HG03103 (cell line): ENCODE results near the gene SYPL2.
A peak's percentile ranks its signal among the peaks of the same experiment; 100 is the strongest.
"Not testable (repeated sequence)": the region's sequence is repeated elsewhere in the genome, so short reads cannot be mapped to it uniquely, and the experiment has no call there.

Source experiments
- ATAC-seq: cut with Tn5 transposase; IDR thresholded peaks from one replicate; pipeline ENCODE4 v1.9.1; 2021; ENCODE audit warnings: low read depth; ENCODE audit not compliant: unreplicated experiment

Gene SYPL2

DNA sequence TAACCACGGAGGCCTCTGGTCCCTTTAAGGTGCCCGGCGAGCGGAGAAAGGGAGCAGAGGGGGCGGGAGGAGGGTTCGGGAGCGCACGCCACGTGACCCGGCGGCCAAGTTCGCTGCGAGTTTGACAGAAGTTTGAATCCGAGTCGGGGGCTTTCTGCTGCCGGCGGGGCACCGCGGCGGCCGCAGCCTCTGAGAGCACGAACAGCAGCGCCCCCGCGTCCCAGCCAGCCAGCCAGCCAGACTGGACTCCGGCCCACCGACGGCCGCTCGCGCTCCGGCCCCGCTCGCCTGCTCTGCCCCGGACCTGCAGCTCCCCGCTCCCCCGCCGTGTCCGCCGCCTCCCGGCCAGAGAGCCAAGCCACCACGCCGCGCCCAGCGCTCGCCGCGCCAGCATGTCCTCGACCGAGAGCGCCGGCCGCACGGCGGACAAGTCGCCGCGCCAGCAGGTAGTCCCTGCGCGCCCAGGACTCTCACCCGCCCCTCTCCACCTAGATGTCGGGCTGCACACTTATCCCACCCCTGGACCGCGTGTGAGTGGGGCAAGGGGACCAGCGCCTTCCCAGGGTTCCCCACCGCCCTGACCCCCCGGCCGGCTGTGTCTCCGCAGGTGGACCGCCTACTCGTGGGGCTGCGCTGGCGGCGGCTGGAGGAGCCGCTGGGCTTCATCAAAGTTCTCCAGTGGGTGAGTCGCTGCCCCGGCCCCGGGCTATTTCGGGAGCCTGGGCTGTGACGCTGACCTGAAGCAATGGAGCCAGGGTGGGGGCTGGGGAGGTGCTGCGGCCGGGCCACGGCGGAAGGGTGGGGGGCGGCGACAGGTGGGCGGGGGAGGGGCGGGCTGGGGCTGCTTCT is at the start of gene SYPL2:
SYPL2 (plus strand) TSS at position 95 of the 849 bp plus-strand sequence; CDS start at position 393, 298 bp downstream.
- ATAC-seq = no peak

DNA sequence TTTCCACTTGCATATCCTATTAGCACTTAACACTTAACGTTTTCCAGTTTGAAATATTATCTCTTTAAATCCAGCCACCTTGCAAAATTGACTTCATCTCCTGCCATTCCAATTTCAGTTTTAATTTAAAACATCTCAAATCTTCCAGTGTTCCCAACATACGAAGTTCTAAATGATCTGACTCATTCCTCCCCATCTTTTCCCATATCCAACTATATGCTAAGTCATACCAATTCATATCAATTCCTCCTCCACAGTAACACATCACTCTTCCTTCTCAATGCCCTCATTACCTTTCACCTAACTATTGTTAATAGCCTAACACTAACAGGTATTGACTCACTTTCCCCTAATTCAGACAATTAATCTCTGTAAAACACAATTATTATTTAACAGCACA is 42.8 kb upstream of the SYPL2 start:
- no peak for ATAC-seq

DNA sequence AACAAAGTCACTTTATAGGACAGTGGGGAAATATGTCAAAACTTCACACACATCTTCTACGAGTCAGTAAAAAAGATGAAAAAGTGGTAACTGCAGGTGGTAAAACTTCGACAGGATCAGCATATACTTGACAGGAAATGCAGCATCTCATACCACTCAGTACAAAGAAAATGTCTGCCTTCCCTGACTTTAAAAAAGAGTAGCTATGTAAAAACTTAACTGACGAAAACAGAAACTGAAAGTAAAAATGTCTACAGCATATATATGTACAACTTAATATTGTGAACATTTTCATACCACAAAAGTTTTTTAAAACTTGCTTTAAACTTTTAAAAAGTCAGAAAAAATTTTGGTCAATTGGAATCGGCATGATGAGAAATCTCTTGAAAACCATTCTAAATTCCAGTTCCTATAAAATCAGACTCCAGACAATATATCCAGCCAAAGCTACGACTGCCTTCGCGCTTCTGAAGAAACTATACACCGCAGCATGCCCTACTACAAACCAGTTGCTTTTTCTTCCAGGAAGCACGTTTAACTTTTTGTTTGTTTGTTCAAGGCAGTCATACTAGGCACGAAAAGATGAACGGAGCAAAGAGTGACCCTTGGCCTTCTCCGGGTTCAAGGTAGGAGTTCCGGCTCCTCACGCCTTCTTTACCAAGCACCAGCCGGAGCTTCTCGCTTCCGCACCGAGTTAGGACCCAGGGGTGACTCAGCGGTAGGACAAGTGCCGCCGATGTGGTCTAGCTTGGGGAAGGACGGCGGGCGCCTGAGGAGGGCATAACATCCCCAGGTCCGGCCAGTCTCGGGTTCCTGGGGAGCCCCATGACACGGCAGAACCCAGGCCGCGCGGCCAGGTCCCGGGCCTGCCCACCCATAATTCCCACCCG is 40.7 kb upstream of the SYPL2 start:
- ATAC-seq = peak; percentile 9

DNA sequence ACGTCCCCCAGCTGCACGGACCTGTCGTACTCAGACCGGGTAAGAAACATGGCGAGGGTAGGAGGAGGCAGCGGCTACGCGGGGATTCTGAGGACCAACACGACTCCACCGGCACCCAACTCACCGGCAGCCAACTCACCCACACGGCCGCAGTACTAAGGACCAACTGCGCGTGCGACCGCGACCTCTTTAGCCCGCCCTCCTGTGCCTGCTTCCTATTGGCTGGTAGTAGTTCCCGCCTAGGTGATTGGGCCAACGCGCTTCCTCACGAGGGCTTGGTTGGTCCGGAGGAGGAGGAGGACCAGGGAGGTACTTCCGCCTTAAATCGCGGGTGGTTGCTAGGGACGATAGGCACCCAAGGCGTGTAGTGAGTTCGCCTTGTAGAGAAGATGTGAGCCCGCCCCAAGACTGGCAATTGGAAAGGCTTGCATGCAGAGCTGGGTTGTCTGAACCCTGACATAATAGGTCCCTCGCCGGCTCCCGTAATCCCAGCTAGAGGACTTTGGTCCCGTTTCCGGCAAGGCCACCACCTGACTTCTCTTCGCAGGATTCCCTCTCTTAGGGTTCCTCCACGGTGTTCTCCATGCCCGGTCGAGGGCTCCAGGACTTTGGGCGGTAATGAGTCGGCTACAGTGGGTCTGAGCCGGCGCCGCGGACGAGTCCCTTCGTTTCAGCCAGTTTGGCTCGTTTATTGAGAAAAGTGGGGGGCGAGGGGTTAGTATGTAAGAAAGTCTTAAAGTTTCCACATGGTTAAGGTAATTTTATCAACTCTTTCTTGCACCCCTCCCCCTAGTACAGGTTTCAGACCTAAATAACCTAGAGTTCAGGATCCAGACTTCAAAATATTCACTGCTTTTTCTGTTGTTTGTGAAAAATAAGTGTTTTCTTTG is 39.8 kb upstream of the SYPL2 start, which contains the start of gene PSMA5:
PSMA5 (minus strand) TSS at position 168 of the 890 bp plus-strand sequence; CDS start at position 50, 118 bp downstream.
- ATAC-seq = peak; percentile 95

DNA sequence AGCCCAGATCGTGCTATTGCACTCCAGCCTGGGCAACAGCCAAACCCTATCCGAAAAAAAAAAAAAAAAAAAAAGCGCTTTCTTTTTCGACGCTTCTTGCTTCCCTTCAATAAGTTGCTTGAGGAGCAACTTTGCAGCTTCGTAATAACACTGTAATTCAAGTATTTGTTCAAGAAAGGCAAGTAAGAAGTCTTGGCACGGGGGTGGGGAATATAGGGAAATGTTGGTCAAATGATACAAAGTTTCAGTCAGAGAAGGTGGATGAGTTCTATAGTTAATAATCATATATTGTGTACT is 39.2 kb upstream of the SYPL2 start:
- ATAC-seq = no peak

DNA sequence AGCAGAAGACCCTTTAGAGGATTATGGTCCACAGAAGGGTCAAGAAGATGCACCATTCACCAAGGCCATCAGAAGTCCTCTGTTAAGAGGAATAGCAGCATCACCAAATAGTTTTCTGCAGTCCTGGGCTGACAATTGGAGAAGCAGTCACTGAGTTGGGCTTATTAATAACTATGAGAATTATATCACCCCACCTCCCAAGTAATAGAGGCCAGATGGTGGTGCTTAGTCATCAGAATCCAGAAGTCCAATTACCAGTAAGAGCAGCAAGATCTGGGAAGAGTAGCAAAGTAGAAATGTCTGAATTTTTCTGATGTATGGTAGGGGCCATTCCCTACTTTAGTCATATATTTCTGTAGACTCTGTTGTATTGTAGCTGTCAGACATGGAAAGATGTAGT is 34.0 kb upstream of the SYPL2 start:
- ATAC-seq = no peak

DNA sequence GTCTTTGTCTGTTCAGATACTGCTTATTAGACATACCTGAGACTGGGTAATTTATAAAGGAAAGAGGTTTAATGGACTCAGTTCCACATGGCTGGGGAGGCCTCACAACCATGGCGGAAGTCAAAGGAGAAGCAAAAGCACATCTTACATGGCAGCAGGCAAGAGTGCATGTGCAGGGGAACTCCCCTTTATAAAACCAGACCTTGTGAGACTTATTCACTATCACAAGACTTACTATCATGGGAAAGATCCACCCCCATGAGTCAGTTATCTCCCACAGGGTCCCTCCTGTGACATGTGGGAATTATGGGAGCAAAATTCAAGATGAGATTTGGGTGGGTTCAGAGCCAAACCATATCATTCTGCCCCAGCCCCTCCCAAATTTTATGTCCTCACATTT is 33.0 kb upstream of the SYPL2 start:
- no peak for ATAC-seq

DNA sequence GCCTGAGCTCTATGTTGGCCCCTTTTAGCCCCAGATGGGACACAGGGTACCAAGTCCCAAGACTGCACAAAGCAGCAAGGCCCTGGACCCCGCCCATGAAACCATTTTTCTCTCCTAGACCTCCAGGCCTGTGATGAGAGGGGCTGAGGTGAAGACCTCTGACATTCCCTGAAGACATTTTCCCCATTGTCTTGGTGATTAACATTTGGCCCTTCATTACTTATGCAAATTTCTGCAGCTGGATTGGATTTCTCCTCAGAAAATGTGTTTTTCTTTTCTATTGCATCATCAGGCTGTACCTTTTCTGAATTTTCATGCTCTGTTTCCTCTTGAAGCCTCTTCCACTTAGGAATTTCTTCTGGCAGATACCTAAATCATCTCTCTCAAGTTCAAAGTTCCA is 31.9 kb upstream of the SYPL2 start:
- ATAC-seq = no peak

DNA sequence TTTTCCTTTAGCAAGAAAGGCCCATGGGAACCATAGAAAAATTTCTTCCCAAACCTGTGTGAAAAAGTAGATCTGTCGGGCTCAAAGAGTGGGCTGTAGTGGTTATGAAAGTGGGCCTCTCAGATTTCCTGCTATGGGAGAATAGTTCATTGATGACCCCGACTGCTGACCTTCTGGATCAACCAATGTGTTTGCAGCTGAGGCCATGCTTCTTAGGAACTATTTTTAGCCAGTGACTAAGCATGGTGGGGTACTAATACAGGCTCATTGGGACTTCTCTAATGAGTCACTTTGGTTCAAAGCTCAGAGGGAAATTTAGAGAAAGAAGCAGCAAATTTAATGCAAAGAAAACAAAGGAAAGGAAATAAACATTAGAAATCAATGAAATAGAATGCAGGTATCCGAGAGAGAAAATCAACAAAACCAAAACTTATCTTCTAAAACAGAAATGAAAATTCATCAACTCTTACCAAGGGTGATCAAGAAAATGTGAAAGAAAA is 27.5 kb upstream of the SYPL2 start:
- ATAC-seq = no peak

DNA sequence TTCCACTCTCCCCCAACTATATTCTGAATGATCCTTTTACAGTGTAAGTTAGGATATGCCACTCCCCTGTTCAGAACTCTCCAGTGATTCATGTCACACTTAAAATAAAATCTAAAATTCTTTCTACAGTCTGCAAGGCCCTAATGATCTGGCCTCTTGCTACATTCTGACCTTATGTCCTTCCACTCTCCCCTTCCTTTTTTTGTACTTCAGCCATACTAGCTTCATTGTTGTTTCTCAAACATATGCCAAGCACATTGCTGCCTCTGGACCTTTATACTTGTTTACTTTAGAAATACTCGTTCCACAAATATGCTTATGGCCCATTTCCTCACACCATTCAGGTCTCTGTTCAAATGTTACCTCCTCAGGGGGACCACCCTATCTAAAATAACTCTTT is 25.3 kb upstream of the SYPL2 start:
- no peak for ATAC-seq

DNA sequence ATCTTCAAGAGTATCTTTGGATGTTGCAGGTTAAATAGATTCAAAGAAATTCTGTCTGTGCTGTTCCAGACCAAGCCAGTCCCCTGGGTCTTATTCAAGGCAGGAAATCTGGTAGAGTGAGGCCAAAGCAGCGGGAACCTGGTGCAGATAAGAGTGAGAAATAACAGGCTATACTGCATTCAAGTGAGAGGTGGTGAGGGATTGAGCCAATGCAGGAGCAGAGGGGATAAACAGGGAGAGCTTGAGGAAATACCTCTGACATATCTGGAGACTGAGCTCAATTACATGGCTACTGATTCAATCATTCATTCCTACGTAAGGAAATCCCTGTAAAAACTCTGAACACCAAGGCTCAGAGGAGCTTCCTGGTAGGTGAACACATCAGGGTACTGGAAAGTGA is 22.9 kb upstream of the SYPL2 start:
- ATAC-seq = no peak

DNA sequence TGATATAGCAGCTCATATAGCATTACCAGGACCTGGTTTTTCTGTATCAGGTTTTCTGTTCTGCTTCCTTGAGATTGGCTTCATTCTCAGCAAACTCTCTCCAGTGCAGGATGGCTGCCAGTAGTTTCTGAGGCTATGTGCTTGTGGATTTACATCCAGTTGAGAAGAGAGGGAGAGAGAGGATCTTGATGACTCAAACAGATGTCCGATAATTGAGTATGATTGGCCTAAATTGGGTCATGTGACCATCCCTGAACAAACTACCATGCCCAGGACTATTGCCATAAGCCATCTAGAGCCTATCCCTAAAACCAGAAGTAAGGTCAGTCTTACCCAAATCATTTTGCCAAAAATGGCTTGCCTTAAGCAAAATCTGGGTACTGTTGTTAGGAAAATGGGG is 22.0 kb upstream of the SYPL2 start:
- ATAC-seq = no peak

DNA sequence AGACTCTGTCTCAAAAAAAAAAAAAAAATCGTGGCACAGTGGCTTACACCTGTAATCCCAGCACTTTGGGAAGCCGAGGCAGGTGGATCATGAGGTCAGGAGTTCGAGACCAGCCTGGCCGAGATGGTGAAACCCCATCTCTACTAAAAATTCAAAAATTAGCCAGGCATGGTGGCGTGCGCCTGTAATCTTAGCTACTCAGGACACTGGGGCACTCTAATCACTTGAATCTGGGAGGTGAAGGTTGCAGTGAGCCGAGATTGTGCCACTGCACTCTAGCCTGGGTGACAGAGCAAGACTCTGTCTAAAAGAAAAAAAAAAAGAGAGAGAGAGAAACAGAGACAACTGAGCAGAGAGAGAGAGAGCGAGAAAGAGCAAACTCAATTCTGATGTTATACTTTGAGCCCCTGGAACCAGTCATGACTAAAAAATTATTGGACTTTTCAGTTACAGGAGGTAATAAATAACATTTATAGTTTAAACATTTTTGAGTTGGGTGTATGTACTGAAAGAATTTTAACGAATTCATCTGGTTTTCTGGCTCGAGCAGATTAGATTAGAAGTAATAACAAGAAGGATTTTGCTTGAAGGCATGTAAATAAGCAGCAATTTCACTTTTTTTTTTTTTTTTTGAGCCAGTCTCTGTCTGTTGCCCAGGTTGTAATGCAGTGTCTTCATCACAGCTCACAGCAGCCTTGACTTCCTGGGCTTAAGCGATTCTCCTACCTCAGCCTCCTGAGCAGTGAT is 20.2 kb upstream of the SYPL2 start:
- not testable (repeated sequence) for ATAC-seq

DNA sequence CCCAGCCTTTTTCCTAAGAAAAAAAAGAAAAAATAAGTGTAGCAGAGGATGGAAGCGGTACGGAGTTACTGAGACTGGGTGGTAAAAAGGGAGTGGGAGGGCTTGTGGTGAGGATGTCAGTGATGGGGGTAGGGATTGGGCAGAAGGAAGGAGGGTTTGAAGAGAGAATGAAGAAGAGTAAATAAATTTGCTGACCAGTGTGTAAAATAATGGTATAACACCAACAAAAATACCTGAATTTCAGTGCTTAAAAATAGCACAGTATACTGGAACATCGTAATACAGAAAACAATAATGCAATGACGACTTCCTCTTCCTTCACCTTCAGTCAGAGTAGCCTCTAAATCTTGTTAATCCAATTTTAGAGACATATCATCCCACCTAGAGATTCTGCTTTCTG is 18.8 kb upstream of the SYPL2 start:
- ATAC-seq = no peak

DNA sequence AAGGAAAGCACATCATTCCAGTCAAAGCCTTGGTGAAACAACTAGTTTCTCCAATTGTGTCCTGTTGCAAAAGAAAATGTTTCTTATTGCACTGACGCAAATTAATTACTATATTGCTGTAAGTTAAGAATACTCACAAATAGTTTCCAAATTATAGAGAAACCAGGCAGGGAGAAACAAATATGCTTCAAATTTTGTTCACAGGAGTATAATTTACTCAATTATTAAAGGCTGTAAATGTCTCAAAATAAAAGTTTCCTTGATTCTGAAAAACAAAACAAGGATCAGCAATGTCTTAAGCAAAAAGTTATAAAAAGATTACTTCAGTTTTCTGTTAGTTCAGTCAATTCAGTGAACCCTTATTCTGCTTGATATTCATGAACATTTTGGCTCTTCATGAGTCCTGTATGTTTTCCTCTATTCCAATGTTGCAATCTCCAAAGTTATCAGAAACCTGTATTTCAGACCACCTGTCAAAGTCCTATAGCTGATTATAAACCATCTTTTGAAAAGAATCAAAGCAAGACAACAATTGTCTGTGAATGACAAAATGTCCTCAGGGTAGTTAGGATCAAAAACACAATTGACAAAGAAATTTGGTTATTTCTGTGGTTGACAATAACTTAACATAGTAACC is 11.7 kb upstream of the SYPL2 start:
- ATAC-seq = no peak

DNA sequence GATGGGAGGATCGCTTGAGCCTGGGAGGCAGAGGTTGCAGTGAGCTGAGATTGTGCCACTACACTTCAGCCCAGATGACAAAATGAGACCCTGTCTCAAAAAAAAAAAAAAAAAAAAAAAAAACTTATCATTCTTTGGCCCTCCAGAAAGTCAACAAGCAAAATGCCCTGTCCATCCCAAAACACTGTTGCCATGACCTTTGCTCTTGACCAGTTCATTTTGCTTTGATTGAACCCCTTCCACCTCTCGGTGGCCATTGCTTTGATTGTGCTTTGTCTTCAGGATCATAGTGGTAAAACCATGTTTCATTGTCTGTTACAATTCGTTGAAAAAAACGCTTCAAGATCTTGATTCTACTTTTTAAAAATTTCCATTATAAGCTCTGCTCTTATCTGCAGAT is 8.5 kb upstream of the SYPL2 start:
- no peak for ATAC-seq

DNA sequence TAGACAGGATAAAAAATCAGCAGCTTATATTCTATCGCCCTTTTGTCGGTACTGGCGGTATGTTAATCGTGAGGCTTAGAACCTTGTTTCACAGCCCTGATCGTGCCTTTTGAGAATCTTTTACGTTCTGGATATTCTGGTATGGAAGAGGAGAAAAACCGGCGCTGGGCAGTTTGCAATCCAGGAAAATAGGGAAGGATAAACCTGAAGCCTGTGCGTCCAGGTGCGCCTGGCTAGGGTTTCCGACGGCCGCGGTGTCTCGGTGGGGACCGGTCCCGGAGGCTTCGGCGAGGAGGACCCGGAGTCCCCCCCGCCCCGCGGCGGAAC is 258 bp upstream of the SYPL2 start:
- no peak for ATAC-seq

DNA sequence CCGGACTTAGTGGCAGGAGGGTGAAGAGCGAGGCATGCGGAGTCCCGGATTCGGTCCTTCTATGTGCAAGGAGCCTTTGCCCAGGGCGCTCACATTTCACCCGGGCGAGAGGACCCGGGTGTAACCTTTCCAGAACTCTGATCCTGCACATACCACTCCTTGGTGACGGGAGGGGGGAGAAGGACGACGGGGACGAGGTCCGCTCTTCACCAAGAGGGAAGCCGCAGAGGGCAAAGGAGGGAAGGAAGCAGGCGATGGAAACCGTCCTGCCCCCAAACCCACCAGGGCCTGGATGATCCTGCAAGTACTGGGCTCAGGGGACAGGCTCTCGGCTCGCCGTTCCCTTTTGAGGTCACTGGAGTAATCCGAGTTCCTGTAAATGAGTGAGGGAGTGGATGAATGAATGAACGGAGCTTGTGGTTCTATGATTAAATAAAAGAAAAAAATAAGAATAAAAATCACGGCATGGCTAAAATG is 993 bp downstream of the SYPL2 start:
- no peak for ATAC-seq

DNA sequence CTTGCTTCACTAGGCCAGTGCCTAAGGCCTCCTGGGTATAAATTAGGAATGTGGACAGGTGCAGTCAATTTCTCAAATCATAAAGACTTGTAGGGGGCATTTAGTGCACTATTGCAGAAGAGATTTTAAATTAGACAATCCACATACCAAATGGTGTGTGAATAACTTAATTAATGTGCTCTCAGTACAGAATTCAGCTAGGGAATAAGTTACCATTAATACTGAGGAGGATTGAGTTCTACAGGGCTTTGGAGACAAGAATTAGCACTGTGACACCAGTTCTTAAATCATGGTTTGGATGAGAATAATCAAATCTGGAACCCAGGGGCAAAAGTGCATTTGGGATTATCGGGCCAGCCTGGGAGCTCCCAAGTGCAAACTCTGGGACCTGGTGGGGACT is 1.7 kb downstream of the SYPL2 start:
- no peak for ATAC-seq
